HepG2 (cell line): ENCODE results near the gene GAREM2. TPM values are rescaled to one million over a fixed set of nuclear protein-coding genes. Genes with fewer than 3 reads are reported as not detected.

Experiments used
- ATAC-seq: fragments of 200-7000 bp; cut with Tn5 transposase; 3 replicates; pipeline ENCODE4 v1.9.1; 2020; ENCODE audit warnings: mild to moderate bottlenecking, moderate library complexity
- BruUV-seq: library from RNA; stranded (reverse); fragments of 400-500 nt; replicated peaks from 2 replicates; lab custom pipeline; 2021; lab: Mats Ljungman, UMichigan
- CTCF ChIA-PET: fragments of 300-600 bp; formaldehyde crosslinking; extraction: SDS; loops from one replicate; lab custom pipeline; 2021; ENCODE audit warnings: low total read pairs, inconsistent platforms, low intra/inter-chr PET ratio; lab: Yijun Ruan, JAX
- POLR2A ChIA-PET: fragments of 350-600 bp; sonication (Branson Sonifier 250); formaldehyde crosslinking; loops from one replicate; lab custom pipeline; 2020; ENCODE audit warnings: antibody characterized with exemption, inconsistent platforms; lab: Yijun Ruan, JAX
- DNase-seq: peaks from one replicate; pipeline ENCODE4 v3.0.0-alpha.2; 2015; ENCODE audit warnings: low spot score
- FAIRE-seq: peaks from 3 replicates; lab custom pipeline; 2011; peaks lifted over from hg19 to GRCh38; lab: Jason Lieb, UNC
- H2AFZ ChIP-seq: one replicate; pipeline ENCODE4 v1.6.1; 2011; ENCODE audit warnings: low read length, inconsistent platforms
- H3K27ac ChIP-seq: fragments of 300-600 bp; 3 replicates; pipeline ENCODE4 v1.8.0; 2011; ENCODE audit warnings: mixed run types, mild to moderate bottlenecking, mixed read lengths, low read length, inconsistent platforms; ENCODE audit not compliant: insufficient read depth; ENCODE audit errors: extremely low read length
- H3K27me3 ChIP-seq, 2 experiments: fragments of 200-600 bp in 1 of 2; 2 replicates in 1 of 2; 3 replicates in 1 of 2; pipeline versions ENCODE4 v1.6.0 to v1.8.0; 2011; ENCODE audit warnings: low read length in 2 of 2, mild to moderate bottlenecking in 2 of 2, moderate library complexity in 2 of 2, inconsistent platforms in 1 of 2; ENCODE audit not compliant: insufficient read depth in 2 of 2, control insufficient read depth in 1 of 2
- H3K36me3 ChIP-seq, 2 experiments: fragments of 200-600 bp in 1 of 2; replicated peaks in 1 of 2; 2 replicates in 1 of 2; 3 replicates in 1 of 2; pipeline versions ENCODE4 v1.5.1 to v1.8.0; 2011; ENCODE audit warnings: low read length in 2 of 2, inconsistent platforms in 1 of 2; ENCODE audit not compliant: insufficient read depth in 2 of 2, control insufficient read depth in 1 of 2
- H3K4me1 ChIP-seq: 2 replicates; pipeline ENCODE4 v1.5.1; 2012; ENCODE audit warnings: low read length, inconsistent platforms; ENCODE audit not compliant: insufficient read depth
- H3K4me2 ChIP-seq: 2 replicates; pipeline ENCODE4 v1.6.0; 2011; ENCODE audit warnings: low read depth, low read length, inconsistent platforms
- H3K4me3 ChIP-seq, 3 experiments: fragments of 200-600 bp in 1 of 3; sonication (generic), shearing (Covaris generic) in 1 of 3; replicated peaks in 1 of 3; 2 replicates each; pipeline ENCODE4 v1.5.1; 2011 to 2016; ENCODE audit warnings: low read length in 3 of 3, inconsistent platforms in 2 of 3, low read depth in 2 of 3, mild to moderate bottlenecking in 2 of 3, control low read depth in 1 of 3, mixed read lengths in 1 of 3; ENCODE audit not compliant: insufficient read depth in 1 of 3
- H3K79me2 ChIP-seq: one replicate; pipeline ENCODE4 v1.6.1; 2011; ENCODE audit warnings: low read length, inconsistent platforms; ENCODE audit not compliant: insufficient read depth
- H3K9ac ChIP-seq: 2 replicates; pipeline ENCODE4 v1.6.0; 2011; ENCODE audit warnings: mild to moderate bottlenecking, low read depth, low read length, inconsistent platforms; ENCODE audit not compliant: insufficient read depth
- H3K9me3 ChIP-seq: 2 replicates; pipeline ENCODE4 v1.5.1; 2012; ENCODE audit warnings: mild to moderate bottlenecking, low read length
- H4K20me1 ChIP-seq: 2 replicates; pipeline ENCODE4 v1.6.0; 2011; ENCODE audit warnings: inconsistent platforms, mild to moderate bottlenecking, low read length, moderate library complexity; ENCODE audit not compliant: insufficient read depth
- IKZF1 ChIP-seq: fragments of 450-650 bp; IDR thresholded peaks from 2 replicates; pipeline ENCODE4 v1.7.1; 2016
- IRF2 ChIP-seq: IDR thresholded peaks from 2 replicates; pipeline ENCODE4 v1.6.1; 2018; ENCODE audit warnings: missing genetic modification reagents, missing compliant biosample characterization
- MED13 ChIP-seq: sonication (generic); formaldehyde crosslinking; IDR thresholded peaks from 2 replicates; pipeline ENCODE4 v1.5.0; 2020; ENCODE audit warnings: missing genetic modification reagents
- MTF1 ChIP-seq: sonication (generic); formaldehyde crosslinking; IDR thresholded peaks from 2 replicates; pipeline ENCODE4 v1.5.0; 2020; ENCODE audit warnings: missing genetic modification reagents
- SRSF9 ChIP-seq: fragments of 200-400 bp; formaldehyde crosslinking; IDR thresholded peaks from 2 replicates; pipeline ENCODE4 v1.6.1; 2018; ENCODE audit warnings: borderline replicate concordance, mild to moderate bottlenecking, low read depth, low read length; ENCODE audit not compliant: insufficient read depth, poor library complexity, severe bottlenecking
- TCF7L2 ChIP-seq: IDR thresholded peaks from 2 replicates; pipeline ENCODE4 v1.6.1; 2011; ENCODE audit warnings: mild to moderate bottlenecking, low read depth, low read length, moderate library complexity
- TGIF2 ChIP-seq: IDR thresholded peaks from 2 replicates; pipeline ENCODE4 v1.6.1; 2016; ENCODE audit warnings: control low read depth, missing compliant biosample characterization
- ZNF350 ChIP-seq: sonication (generic); formaldehyde crosslinking; IDR thresholded peaks from 2 replicates; pipeline ENCODE4 v1.4.0; 2020; ENCODE audit warnings: mild to moderate bottlenecking, low read depth, missing genetic modification reagents, borderline replicate concordance
- WGBS: methylation state at CpG from one replicate; pipeline ENCODE4 v1.1.6; 2017; ENCODE audit warnings: low lambda C conversion rate; 5-methylcytosine and 5-hydroxymethylcytosine counted together
- in situ Hi-C: cut with HindIII; loops from 2 replicates; pipeline ENCODE4 v1.10.0; 2017; ENCODE audit warnings: low pct_unique_long_range_greater_than_20kb; ENCODE audit not compliant: extremely low pct_ligation_motif_present
- intact Hi-C: fragments of 100-400 bp; cut with micrococcal nuclease; formaldehyde crosslinking; loops from one replicate; pipeline ENCODE4 v1.10.0; 2022; ENCODE audit not compliant: unreplicated experiment
- polyA plus RNA-seq, 8 experiments: library from polyadenylated mRNA; depleted of rRNA in 3 of 8; stranded (reverse) in 7 of 8; unstranded in 1 of 8; fragments of >200 nt; fragmentation: Illumina TruSeq in 4 of 8; extraction: Trizol in 4 of 8; gene quantifications; 2 replicates each; pipeline versions ENCODE4 v1.2.1 to v1.2.3, GENCODE V29; 2011 to 2016; ENCODE audit warnings: low read depth in 4 of 8, missing spikeins in 1 of 8, mixed read lengths in 1 of 8; ENCODE audit not compliant: insufficient read depth in 1 of 8
- total RNA-seq, 5 experiments: library from RNA; depleted of rRNA; stranded (reverse); fragments of >200 nt; fragmentation: Illumina TruSeq; extraction: Trizol; gene quantifications; 2 replicates each; pipeline ENCODE4 v1.2.3, GENCODE V29; 2016; ENCODE audit warnings: low read depth in 1 of 5
- TF ChIP-seq, protein P1 (sequence below): IDR thresholded peaks from 2 replicates; pipeline ENCODE4 v1.6.1; 2016; ENCODE audit warnings: low read depth, borderline replicate concordance
- TF ChIP-seq, protein P2 (sequence below): sonication (generic); formaldehyde crosslinking; IDR thresholded peaks from 2 replicates; pipeline ENCODE4 v1.5.1; 2020; ENCODE audit warnings: mild to moderate bottlenecking, missing genetic modification reagents
- TF ChIP-seq, protein P3 (sequence below): sonication (generic); formaldehyde crosslinking; IDR thresholded peaks from 2 replicates; pipeline ENCODE4 v1.5.0; 2020; ENCODE audit warnings: missing genetic modification reagents, mild to moderate bottlenecking, borderline replicate concordance
- TF ChIP-seq, protein P4 (sequence below): sonication (generic); formaldehyde crosslinking; IDR thresholded peaks from 2 replicates; pipeline ENCODE4 v1.4.0; 2020; ENCODE audit warnings: missing genetic modification reagents
- TF ChIP-seq, protein P5 (sequence below): sonication (generic); formaldehyde crosslinking; IDR thresholded peaks from 2 replicates; pipeline ENCODE4 v1.4.0; 2020; ENCODE audit warnings: mild to moderate bottlenecking, missing genetic modification reagents

Gene GAREM2
- total and polyA plus RNA-seq, 2 of the 13 experiments (the other 11 are each of a cell fraction or from before 2014, with no cell fraction given) = 0.29 to 0.38 TPM

DNA sequence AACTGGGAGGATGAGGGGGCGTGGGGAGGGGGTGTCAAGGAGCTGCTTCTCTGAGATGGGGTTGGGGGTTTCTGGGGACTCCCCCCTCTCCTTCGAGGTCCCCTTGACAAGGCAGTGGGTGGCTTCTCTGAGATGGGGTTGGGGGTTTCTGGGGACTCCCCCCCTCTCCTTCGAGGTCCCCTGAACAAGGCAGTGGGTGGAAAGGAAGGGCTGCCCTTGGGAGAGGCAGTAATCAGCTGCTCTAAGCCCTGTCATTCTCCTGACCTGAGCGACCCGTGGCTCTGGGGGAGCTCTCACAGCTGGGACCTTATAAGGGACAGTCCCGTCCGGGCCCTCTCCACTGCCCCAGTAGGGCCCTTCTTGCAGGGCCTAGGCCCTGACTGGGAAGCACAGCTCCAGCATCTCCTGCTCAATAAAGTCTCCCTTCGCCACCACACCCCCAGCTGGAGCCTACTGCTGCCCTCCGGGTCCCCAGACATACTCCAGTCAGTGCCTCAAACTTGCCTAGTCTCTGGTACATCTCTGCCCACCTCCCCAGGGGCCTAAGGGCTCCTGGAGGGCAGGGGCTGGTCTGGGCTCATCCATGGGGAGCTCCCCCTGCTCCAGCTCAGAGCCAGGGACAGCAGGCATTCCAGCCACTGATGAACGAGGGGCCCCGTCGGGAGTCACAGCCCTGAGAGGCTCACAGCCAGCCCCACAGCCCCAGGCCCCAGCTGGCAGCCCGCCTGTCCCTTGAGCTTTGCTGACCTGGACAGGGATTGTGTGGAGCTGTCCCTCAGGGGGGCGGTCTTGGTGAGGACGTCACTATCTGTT is 2.8 kb downstream of the GAREM2 start:
- no TSS peak for BruUV-seq
- Histone ChIP-seq H3K36me3 (no peaks in the 10 kb centered on the region), H3K27me3 (peaks cover 15 to 55% of the 10 kb centered on the region in 2 experiments), H2AFZ (no peak overlapping the region), H3K4me3 (peak overlapping the region in 1 of 3 experiments; percentile 3; a peak in 1 of 6 replicates), H3K27ac (no peak overlapping the region), H3K4me1 (peaks cover 26% of the 10 kb centered on the region), H3K79me2 (no peaks in the 10 kb centered on the region), H3K9ac (no peak overlapping the region), H4K20me1 (no peaks in the 10 kb centered on the region; the same call in 1 of the 2 replicates), H3K4me2 (peak overlapping the region; percentile 21; the same call in 1 of the 2 replicates), H3K9me3 (no peaks in the 10 kb centered on the region)
- FAIRE-seq (no peak), ATAC-seq (peak; percentile 31), DNase-seq (no peak)
- intact Hi-C loops = no loop called here
- ChIA-PET POLR2A (no interaction called here), CTCF (no interaction called here)
- 21% methylated on average over 7 of the region's 15 CpGs for WGBS
- in situ Hi-C loops = no loop called here
- TF ChIP-seq TCF7L2 (no peak), MTF1 (CRISPR knock-in tag) (no peak), MED13 (CRISPR knock-in tag) (no peak), IKZF1 (no peak), SRSF9 (no peak), ZNF350 (no peak), IRF2 (no peak), TGIF2 (CRISPR knock-in tag) (no peak)
- TF ChIP-seq, protein P1, sequence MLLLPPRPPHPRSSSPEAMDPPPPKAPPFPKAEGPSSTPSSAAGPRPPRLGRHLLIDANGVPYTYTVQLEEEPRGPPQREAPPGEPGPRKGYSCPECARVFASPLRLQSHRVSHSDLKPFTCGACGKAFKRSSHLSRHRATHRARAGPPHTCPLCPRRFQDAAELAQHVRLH (CRISPR knock-in tag) = no peak
- TF ChIP-seq, protein P2, sequence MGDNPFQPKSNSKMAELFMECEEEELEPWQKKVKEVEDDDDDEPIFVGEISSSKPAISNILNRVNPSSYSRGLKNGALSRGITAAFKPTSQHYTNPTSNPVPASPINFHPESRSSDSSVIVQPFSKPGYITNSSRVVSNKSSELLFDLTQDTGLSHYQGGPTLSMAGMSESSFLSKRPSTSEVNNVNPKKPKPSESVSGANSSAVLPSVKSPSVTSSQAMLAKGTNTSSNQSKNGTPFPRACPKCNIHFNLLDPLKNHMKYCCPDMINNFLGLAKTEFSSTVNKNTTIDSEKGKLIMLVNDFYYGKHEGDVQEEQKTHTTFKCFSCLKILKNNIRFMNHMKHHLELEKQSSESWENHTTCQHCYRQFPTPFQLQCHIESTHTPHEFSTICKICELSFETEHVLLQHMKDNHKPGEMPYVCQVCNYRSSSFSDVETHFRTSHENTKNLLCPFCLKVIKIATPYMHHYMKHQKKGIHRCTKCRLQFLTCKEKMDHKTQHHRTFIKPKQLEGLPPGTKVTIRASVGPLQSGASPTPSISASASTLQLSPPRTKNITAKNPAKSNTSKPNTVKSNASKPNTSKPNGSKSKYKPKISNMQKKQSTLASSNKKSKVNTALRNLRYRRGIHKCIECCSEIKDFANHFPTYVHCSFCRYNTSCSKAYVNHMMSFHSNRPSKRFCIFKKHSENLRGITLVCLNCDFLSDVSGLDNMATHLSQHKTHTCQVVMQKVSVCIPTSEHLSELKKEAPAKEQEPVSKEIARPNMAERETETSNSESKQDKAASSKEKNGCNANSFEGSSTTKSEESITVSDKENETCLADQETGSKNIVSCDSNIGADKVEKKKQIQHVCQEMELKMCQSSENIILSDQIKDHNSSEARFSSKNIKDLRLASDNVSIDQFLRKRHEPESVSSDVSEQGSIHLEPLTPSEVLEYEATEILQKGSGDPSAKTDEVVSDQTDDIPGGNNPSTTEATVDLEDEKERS = no peak
- TF ChIP-seq, protein P3, sequence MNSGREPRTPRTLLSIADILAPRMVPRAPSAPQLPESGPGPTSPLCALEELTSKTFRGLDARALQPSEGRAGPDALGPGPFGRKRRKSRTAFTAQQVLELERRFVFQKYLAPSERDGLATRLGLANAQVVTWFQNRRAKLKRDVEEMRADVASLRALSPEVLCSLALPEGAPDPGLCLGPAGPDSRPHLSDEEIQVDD (CRISPR knock-in tag) = 0 out of 2 replicates have a peak, but pooled peaks have one; percentile 42
- TF ChIP-seq, protein P4, sequence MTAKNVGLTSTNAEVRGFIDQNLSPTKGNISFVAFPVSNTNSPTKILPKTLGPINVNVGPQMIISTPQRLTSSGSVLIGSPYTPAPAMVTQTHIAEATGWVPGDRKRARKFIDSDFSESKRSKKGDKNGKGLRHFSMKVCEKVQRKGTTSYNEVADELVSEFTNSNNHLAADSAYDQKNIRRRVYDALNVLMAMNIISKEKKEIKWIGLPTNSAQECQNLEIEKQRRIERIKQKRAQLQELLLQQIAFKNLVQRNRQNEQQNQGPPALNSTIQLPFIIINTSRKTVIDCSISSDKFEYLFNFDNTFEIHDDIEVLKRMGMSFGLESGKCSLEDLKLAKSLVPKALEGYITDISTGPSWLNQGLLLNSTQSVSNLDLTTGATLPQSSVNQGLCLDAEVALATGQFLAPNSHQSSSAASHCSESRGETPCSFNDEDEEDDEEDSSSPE (CRISPR knock-in tag) = no peak
- TF ChIP-seq, protein P5, sequence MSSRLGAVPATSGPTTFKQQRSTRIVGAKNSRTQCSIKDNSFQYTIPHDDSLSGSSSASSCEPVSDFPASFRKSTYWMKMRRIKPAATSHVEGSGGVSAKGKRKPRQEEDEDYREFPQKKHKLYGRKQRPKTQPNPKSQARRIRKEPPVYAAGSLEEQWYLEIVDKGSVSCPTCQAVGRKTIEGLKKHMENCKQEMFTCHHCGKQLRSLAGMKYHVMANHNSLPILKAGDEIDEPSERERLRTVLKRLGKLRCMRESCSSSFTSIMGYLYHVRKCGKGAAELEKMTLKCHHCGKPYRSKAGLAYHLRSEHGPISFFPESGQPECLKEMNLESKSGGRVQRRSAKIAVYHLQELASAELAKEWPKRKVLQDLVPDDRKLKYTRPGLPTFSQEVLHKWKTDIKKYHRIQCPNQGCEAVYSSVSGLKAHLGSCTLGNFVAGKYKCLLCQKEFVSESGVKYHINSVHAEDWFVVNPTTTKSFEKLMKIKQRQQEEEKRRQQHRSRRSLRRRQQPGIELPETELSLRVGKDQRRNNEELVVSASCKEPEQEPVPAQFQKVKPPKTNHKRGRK (CRISPR knock-in tag) = no peak
